HG02943 (cell line): Measurements from ENCODE around the gene CPAMD8.

Experiments used
- ATAC-seq: cut with Tn5 transposase; IDR thresholded peaks from one replicate; pipeline ENCODE4 v1.9.1; 2021; ENCODE audit warnings: mild to moderate bottlenecking, low read depth, moderate library complexity; ENCODE audit not compliant: unreplicated experiment

The CPAMD8 gene

DNA sequence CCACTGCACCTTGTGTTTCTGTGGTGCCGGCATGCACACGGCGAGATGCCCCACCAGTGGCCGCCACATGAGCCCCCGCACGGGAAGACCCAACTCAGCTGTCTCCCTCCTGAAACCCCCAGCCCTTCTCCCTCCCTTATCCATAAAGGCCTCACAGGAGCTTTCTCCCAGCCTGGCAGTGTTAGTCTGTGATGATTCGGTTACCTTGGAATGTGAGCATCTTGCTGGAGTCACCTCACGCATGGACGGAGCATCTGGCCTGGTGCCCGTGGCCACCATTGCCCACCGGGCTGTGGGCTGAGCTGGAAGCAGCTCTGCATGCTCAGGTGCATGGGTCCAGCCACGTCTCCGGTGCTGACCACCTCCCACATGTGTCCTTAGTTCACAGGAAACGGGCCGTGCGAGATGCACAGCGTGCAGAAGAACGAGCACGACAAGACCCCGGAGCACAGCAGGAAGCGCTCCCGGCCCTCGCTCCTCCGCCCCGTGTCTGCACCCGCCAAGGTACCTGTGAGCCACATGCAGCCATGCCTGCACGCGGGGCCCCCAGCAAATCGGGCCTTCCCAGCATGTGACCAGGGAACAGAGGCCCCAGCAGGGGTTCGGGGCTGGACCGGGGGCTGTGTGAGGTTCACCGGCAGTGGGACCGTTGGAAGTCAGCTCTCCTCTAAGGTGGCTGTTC, 175.4 kb downstream of the CPAMD8 start:
- ATAC-seq = no peak

DNA sequence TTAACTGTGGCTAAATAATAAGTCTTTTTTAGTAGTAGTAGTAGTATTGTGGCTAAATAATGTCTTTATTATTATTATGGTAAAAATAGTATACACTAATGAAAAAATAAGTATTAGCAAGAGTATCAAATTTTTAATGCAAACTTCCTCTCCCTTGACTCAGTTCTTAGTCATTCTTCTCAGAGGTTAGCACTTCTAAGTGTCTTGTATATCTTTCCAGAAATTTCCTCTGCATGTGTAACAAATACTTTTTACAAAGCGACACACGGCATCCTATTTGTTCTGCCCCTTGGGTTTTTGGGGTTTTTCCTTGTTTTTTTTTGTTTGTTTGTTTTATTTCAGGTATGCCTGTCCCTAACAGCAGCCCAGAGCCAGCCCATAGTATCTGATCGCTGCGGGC, 176.5 kb downstream of the CPAMD8 start:
- no peak for ATAC-seq

DNA sequence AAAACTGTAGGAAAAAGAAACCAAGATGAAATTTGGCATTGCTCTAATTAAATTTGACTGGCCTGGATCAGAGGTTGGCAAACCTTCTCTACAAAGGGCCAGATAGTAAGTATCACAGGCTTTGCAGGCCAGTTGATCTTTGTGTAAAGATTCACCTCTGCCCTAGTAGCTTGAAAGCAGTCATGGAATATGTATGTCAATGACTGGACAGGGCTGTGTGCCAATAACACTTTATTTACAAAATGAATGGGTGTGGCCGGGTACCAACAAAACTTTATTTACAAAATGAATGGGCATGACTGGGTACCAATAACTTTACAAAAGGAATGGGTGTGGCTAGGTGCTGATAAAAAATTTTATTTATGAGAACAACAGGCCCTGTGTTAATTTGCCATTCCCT, 177.4 kb downstream of the CPAMD8 start:
- ATAC-seq = no peak

GRCh38 chr19:16847430-16847829, 179.2 kb downstream of the CPAMD8 start:
- ATAC-seq = no peak

GRCh38 chr19:16846901-16847300, 179.7 kb downstream of the CPAMD8 start:
- no peak for ATAC-seq
